Central memory CD4-positive, alpha-beta T cell (primary cell): ENCODE data around the gene SVIL.
"Not testable (repeated sequence)": the region's sequence is repeated elsewhere in the genome, so short reads cannot be mapped to it uniquely, and the experiment has no call there.

Source experiments
- DNase-seq: peaks from one replicate; pipeline ENCODE4 v3.0.0; 2022

SVIL gene

GRCh38 chr10:29649561-29650551, 15.1 kb upstream of the SVIL start:
- no peak for DNase-seq

DNA sequence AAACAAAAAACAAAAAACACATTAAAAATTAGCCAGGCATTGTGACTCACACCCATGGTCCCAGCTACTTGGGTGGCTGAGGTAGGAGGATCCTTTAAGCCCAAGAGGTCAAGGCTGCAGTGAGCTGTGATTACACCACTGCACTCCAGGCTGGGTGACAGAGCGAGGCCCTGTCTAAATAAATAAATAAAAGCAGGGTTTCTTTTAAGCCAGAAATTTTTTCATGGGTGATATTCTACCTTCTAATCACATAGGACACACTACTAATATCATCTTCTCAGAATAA, 14.2 kb upstream of the SVIL start:
- no peak for DNase-seq

GRCh38 chr10:29648114-29648982, 13.6 kb upstream of the SVIL start:
- peak; percentile 18 for DNase-seq

GRCh38 chr10:29647478-29647877, 12.7 kb upstream of the SVIL start:
- DNase-seq: peak; percentile 12

GRCh38 chr10:29646960-29647461, 12.2 kb upstream of the SVIL start:
- DNase-seq: peak; percentile 23

DNA sequence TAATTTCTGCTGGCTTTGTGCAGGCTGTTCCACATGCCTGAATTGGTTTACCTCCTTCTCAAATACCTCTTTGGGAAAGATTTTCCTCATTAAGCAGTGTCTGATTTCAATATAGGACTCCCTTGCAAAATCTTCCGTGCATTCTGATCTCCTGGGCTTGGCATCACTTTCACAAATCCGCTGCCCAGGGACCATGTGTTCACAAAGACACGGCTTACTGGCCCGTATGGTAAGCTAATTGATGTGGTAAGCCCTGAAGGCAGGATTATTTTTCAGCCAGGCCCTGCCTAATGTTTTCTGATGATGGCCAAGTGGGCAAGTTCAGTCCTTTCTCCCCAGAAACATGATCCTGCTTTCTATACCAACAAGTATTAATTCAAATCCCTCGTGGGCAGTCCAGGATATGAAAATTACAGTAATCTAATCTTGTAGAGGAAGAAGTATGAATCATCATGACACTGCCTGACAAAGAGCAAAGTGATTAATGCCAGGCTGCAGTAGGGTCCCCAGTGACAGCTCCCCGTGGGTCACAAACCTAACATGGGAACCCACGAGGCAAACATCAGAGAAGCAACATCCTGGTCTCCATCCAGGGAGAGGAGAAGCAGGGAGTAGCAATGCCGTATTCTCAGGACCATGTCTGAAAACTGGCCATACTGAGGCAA, 11.6 kb upstream of the SVIL start:
- no peak for DNase-seq

- DNase-seq: no peak
Measured at GRCh38 chr10:29643771-29644501, 9.2 kb upstream of the SVIL start.

GRCh38 chr10:29642990-29643389, 8.2 kb upstream of the SVIL start:
- no peak for DNase-seq

DNA sequence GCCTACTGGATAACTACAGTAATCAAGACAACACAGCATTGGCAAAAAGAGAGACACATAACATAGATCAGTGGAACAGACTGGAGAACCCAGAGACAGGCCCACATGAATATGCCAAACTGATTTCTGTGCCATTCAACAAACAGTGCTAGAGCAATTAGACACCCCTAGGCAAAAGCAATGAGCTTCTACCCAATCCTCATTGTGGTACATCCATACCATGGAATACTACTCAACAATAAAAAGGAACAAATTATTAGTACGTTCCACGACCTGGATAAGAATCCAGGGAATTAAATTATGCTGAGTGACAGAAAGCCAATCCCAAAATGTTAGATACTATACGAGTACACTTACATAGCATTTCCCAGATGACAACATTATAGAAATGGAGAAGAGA, 2.8 kb upstream of the SVIL start:
- no peak for DNase-seq

GRCh38 chr10:29636178-29636577, 1.4 kb upstream of the SVIL start:
- peak; percentile 75 for DNase-seq

DNA sequence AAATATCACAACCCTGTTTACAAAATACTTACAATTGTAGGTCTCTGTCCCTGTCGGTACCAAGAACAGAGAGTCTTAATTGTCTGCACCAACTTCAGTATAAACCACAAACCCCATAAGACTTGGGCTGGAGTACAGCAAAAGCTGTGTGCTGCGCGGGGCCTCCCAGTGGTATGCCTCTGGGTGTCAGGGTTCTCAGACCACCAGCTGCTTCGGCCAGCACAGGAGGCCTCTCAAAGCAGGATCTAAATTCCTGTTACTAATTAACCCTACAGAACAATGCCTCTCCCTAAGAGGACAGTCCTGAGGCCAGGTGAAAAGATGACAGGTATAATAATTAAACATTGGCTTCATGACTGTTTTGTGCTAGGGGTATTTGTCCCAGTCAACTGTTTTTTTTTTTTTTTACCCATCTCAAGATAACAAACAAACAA, 957 bp upstream of the SVIL start:
- peak; percentile 48 for DNase-seq

GRCh38 chr10:29634105-29634504, 666 bp downstream of the SVIL start:
- DNase-seq: no peak

- DNase-seq: no peak
Measured at GRCh38 chr10:29631049-29631339, 3.8 kb downstream of the SVIL start.

GRCh38 chr10:29630205-29631048, 4.3 kb downstream of the SVIL start:
- DNase-seq: no peak

GRCh38 chr10:29628912-29629526, 5.8 kb downstream of the SVIL start:
- DNase-seq: no peak

DNA sequence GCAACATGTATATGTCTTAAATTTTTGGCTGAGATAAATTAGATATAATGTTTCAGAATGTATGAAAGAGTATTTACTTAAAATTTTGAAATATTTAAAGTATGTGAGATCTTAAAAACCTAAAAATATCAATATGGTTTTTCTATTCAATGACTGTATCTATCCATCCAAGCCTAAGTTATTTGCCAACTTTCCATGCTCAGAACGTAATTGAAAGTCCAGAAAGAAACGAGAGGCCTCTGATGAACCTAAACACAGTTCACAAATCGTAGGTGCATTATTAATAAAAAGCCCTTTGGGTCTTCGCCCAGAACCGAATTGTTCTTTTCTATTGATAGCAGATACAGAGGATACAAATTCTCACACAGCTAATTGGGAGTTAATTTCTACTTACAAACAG, 6.5 kb downstream of the SVIL start:
- no peak for DNase-seq

- DNase-seq: no peak
Measured at GRCh38 chr10:29627201-29628132, 7.3 kb downstream of the SVIL start.

GRCh38 chr10:29624357-29624756, 10.4 kb downstream of the SVIL start:
- DNase-seq: not testable (repeated sequence)

GRCh38 chr10:29623797-29624196, 11.0 kb downstream of the SVIL start:
- no peak for DNase-seq

DNA sequence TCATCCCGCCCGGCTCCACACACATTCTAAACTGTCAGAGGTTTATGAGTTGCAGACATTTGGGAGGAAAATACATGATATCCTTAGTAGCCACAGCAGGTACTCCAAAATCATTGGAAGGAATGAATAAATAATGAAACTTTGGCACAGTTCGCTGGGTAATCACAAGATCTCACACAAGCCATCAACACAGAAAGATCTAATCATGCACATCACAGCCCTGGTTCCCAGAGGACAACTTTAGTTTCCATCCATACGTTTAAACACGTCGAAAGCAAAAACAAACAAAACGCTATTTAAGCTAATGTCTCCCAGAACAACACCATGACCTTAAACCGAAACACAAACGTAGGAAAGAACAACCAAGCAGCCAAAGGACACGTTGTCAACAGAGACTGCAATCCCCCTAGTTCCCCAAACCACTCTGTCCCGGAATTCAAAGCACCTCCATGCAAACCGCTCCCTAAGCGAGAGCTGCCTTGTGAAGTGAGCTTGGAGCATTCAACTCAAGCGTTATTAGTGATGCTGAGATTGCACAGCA, 12.3 kb downstream of the SVIL start:
- DNase-seq: no peak
